K562 (cell line): ENCODE data around the gene RNF187. TPM values are rescaled to one million over a fixed set of nuclear protein-coding genes. Genes with fewer than 3 reads are reported as not detected.

Experiments
- CEBPG ChIP-seq, 3 experiments: fragments of 200-800 bp in 1 of 3; sonication (Bioruptor generic) in 1 of 3; sonication (generic) in 1 of 3; formaldehyde crosslinking in 1 of 3; IDR thresholded peaks in 2 of 3; conservative IDR thresholded peaks in 1 of 3; 2 replicates each; pipeline versions ENCODE4 v1.6.1 to v1.8.0; 2016 to 2022; ENCODE audit warnings: missing compliant biosample characterization in 2 of 3, missing genetic modification characterization in 2 of 3, mild to moderate bottlenecking in 1 of 3, missing genetic modification reagents in 1 of 3
- GTF2E2 ChIP-seq: fragments of 200-800 bp; sonication (Bioruptor generic); IDR thresholded peaks from 2 replicates; pipeline ENCODE4 v1.6.1; 2016; ENCODE audit warnings: missing genetic modification characterization, missing compliant biosample characterization
- HLTF ChIP-seq: fragments of 450-650 bp; IDR thresholded peaks from 2 replicates; pipeline ENCODE4 v1.6.1; 2016
- HOMEZ ChIP-seq: fragments of 250-450 bp; sonication (Bioruptor Pico); IDR thresholded peaks from 2 replicates; pipeline ENCODE4 v1.4.0; 2020; ENCODE audit warnings: mild to moderate bottlenecking, moderate library complexity
- IRF1 ChIP-seq: sonication (generic); formaldehyde crosslinking; IDR thresholded peaks from 2 replicates; pipeline ENCODE4 v1.8.0; 2022; ENCODE audit warnings: missing genetic modification reagents, mild to moderate bottlenecking, borderline replicate concordance
- ZBTB11 ChIP-seq, 3 experiments: fragments of 200-800 bp in 1 of 3; fragments of 250-450 bp in 1 of 3; fragments of 450-650 bp in 1 of 3; sonication (Bioruptor Pico) in 1 of 3; sonication (Bioruptor generic) in 1 of 3; formaldehyde crosslinking in 1 of 3; IDR thresholded peaks; 2 replicates each; pipeline versions ENCODE4 v1.6.1 to v1.8.0; 2016 to 2022; ENCODE audit warnings: mild to moderate bottlenecking in 2 of 3, missing genetic modification characterization in 2 of 3, missing compliant biosample characterization in 1 of 3, moderate library complexity in 1 of 3
- ZNF561 ChIP-seq: fragments of 450-650 bp; formaldehyde crosslinking; conservative IDR thresholded peaks from 2 replicates; pipeline ENCODE4 v1.4.0; 2020; ENCODE audit warnings: mild to moderate bottlenecking, moderate library complexity
- polyA plus RNA-seq, 8 experiments: library from polyadenylated mRNA; depleted of rRNA in 4 of 8; stranded (reverse) in 5 of 8; unstranded in 3 of 8; fragments of >200 nt; fragmentation: Nextera tagmentation in 2 of 8; fragmentation: Illumina TruSeq in 1 of 8; extraction: Ambion mirVana in 2 of 8; extraction: Trizol in 1 of 8; gene quantifications; 2 replicates each; pipeline versions ENCODE4 v1.2.1 to v1.2.3, GENCODE V29; 2011 to 2014; ENCODE audit warnings: inconsistent platforms in 1 of 8, missing spikeins in 1 of 8
- total RNA-seq, 7 experiments: library from RNA; depleted of rRNA in 6 of 7; stranded (reverse); fragments of >200 nt in 6 of 7; fragmentation: Illumina TruSeq in 2 of 7; extraction: Trizol in 2 of 7; gene quantifications; 2 replicates each; pipeline versions ENCODE4 v1.2.1 to v1.2.3, GENCODE V29; 2011 to 2021; ENCODE audit warnings: low replicate concordance in 1 of 7

RNF187 gene
- total and polyA plus RNA-seq, 9 of the 15 experiments (the other 6 are each of a cell fraction or from before 2014, with no cell fraction given), result 2.3 to 119 (median 41.9) TPM

GRCh38 chr1:228507961-228508652, 20.9 kb downstream of the RNF187 start (continued):
- TF ChIP-seq CEBPG (CRISPR knock-in tag; IDR thresholded peaks at IDR 0.05), result no peak
- no peak for TF ChIP-seq CEBPG (tag; conservative IDR thresholded peaks at IDR 0.05 in 1 of 2, IDR thresholded peaks at IDR 0.05 in 1 of 2)
- TF ChIP-seq ZBTB11 (CRISPR knock-in tag; IDR thresholded peaks at IDR 0.05), result no peak
- TF ChIP-seq HLTF, result peak; percentile 88
- TF ChIP-seq IRF1, result no peak
- no peak for TF ChIP-seq HOMEZ (CRISPR knock-in tag)
- TF ChIP-seq ZNF561 (CRISPR knock-in tag), result no peak
- no peak for TF ChIP-seq GTF2E2 (tag)
